GM12892 (cell line): ENCODE results near the gene TFB1M.

Experiments used
- DNase-seq: peaks from one replicate; pipeline ENCODE4 v3.0.0; 2011; ENCODE audit not compliant: insufficient read length
- FAIRE-seq: peaks from 2 replicates; lab custom pipeline; 2011; peaks lifted over from hg19 to GRCh38; lab: Jason Lieb, UNC
- POLR2A ChIP-seq: IDR thresholded peaks from 2 replicates; pipeline ENCODE4 v1.6.1; 2011; ENCODE audit warnings: low read depth, low read length, control low read depth
- POLR2AphosphoS5 ChIP-seq: IDR thresholded peaks from 2 replicates; pipeline ENCODE4 v1.6.1; 2011; ENCODE audit warnings: low read depth, low read length, control low read depth
- TAF1 ChIP-seq: IDR thresholded peaks from 2 replicates; pipeline ENCODE4 v1.6.1; 2011; ENCODE audit warnings: low read depth, mild to moderate bottlenecking, control low read depth, low read length, borderline replicate concordance

The TFB1M gene

DNA sequence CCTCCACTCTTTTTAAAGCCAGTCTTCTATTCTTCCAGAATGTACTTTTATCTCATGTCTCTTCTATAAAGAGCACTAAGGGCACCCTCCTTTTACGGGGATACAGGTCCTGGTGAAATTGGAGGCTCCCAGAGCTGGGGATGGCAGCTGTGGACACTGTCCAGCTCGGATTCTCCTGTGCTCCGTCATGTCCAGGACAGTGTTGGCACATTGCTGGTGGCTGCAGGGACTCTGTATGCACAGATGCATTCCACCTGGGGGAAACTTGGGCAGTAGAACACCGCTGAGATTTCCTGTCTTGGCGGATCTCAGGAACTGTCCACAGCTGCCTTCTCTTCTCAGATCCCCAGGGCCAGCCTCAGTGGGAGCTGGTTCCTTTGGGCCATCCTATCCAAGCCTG is 107.1 kb downstream of the TFB1M start:
- no peak for DNase-seq
- FAIRE-seq: no peak
- TF ChIP-seq POLR2AphosphoS5: no peak
- TF ChIP-seq TAF1: no peak
- no peak for TF ChIP-seq POLR2A
